ENCODE results near the gene SSBP2.

GRCh38 chr5:81679885-81680284 lies 71.0 kb downstream of the SSBP2 start:
- TF ChIP-seq NFIC (IDR thresholded peaks at IDR 0.05), result no peak
- TF ChIP-seq FOXM1 (IDR thresholded peaks at IDR 0.05; ENCODE audit: borderline replicate concordance, low read depth), result no peak
- TF ChIP-seq USF1 (IDR thresholded peaks at IDR 0.05), result no peak
- no peak for TF ChIP-seq TEAD4 (IDR thresholded peaks at IDR 0.05)
- TF ChIP-seq EGR1 (IDR thresholded peaks at IDR 0.05), result no peak
- no peak for TF ChIP-seq REST (IDR thresholded peaks at IDR 0.05; ENCODE audit: low read depth)
- TF ChIP-seq EP300 (IDR thresholded peaks at IDR 0.05; ENCODE audit: borderline replicate concordance), result no peak
- TF ChIP-seq RAD21 (IDR thresholded peaks at IDR 0.05; ENCODE audit: low read depth), result no peak
- TF ChIP-seq CREB1 (IDR thresholded peaks at IDR 0.05; ENCODE audit: low read depth), result no peak
- no peak for TF ChIP-seq TAF1 (IDR thresholded peaks at IDR 0.05; ENCODE audit: low read depth)

Data from Ishikawa (cell line).